ENCODE data around the gene APPL1. TPM values are rescaled to one million over a fixed set of nuclear protein-coding genes. Genes with fewer than 3 reads are reported as not detected.

APPL1 gene
- total and polyA plus RNA-seq, 8 donors = 8.7 to 46.1 (median 35.6) TPM

DNA sequence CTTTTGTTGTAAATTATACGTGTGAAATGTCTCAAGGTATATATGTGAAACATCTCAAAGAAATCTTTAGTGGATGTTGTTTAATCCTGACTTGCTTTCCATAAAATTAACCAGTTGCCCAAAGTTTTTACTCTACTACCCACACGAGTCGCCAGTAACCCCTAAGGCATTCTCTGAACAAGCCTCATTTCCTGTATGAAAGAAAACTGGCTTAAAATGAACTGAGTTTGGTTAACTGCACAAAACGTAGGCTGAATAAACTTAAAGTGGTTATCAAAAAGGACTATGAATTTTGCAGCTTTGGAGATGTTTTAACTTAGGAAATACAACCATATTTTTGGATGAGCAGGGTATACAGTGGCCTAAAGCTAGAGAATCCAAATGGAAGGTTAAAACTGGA lies 2.7 kb upstream of the APPL1 start:
- no peaks in the 10 kb centered on the region for H3K9me3 ChIP-seq
- FAIRE-seq = no peak
- no peak overlapping the region for H3K27ac ChIP-seq
- WGBS, 2 donors = 84 to 85% methylated on average over 4 of the region's 4 CpGs
- no peaks in the 10 kb centered on the region for H3K27me3 ChIP-seq
- intact Hi-C loops (cut with DNase I) = loop anchor here in 2 of 3 donors (10.0 kb wide), 2 partner anchors 120 to 130 kb away; no protein-coding TSS in a partner anchor
- no peak for ATAC-seq
- TF ChIP-seq, protein P1, sequence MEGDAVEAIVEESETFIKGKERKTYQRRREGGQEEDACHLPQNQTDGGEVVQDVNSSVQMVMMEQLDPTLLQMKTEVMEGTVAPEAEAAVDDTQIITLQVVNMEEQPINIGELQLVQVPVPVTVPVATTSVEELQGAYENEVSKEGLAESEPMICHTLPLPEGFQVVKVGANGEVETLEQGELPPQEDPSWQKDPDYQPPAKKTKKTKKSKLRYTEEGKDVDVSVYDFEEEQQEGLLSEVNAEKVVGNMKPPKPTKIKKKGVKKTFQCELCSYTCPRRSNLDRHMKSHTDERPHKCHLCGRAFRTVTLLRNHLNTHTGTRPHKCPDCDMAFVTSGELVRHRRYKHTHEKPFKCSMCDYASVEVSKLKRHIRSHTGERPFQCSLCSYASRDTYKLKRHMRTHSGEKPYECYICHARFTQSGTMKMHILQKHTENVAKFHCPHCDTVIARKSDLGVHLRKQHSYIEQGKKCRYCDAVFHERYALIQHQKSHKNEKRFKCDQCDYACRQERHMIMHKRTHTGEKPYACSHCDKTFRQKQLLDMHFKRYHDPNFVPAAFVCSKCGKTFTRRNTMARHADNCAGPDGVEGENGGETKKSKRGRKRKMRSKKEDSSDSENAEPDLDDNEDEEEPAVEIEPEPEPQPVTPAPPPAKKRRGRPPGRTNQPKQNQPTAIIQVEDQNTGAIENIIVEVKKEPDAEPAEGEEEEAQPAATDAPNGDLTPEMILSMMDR (IDR thresholded peaks at IDR 0.05) = no peak
- DNase-seq = no peak
- H3K4me1 ChIP-seq = peaks cover 6 to 25% (median 22%) of the 10 kb centered on the region in 3 donors
- H3K4me3 ChIP-seq = no peak overlapping the region
- no peaks in the 10 kb centered on the region for H3K36me3 ChIP-seq

- Histone ChIP-seq H3K27ac (peak overlapping the region; percentile 91 to 97 (median 94)), H3K36me3 (no peaks in the 10 kb centered on the region), H3K27me3 (no peaks in the 10 kb centered on the region), H3K4me1 (peaks cover 8 to 34% (median 29%) of the 10 kb centered on the region in 3 donors), H3K4me3 (no peak overlapping the region), H3K9me3 (no peaks in the 10 kb centered on the region)
- 17 to 21% methylated on average over 2 of the region's 2 CpGs for WGBS, 2 donors
- intact Hi-C loops (cut with DNase I) = loop anchor here in 2 of 3 donors (10.0 kb wide), 2 partner anchors 121 to 131 kb away; no protein-coding TSS in a partner anchor
- TF ChIP-seq, protein P1 (IDR thresholded peaks at IDR 0.05) = no peak
- ATAC-seq (no peak), FAIRE-seq (no peak), DNase-seq (no peak)
Observed at GRCh38 chr3:57226176-57226575, 1.4 kb upstream of the APPL1 start.

GRCh38 chr3:57227930-57228751 lies 612 bp downstream of the APPL1 start:
- WGBS, 2 donors = 0% methylated on average over 50 to 70 of the region's 70 CpGs
- peak; percentile 34 to 78 (median 52) for DNase-seq
- peak; percentile 62 to 71 (median 66) for ATAC-seq
- Histone ChIP-seq H3K36me3 (no peaks in the 10 kb centered on the region), H3K4me1 (peaks cover 8 to 34% (median 29%) of the 10 kb centered on the region in 3 donors), H3K4me3 (peak overlapping the region; percentile 57 to 89 (median 70)), H3K27ac (peak overlapping the region; percentile 91 to 97 (median 94)), H3K9me3 (no peaks in the 10 kb centered on the region), H3K27me3 (no peaks in the 10 kb centered on the region)
- TF ChIP-seq, protein P1 (IDR thresholded peaks at IDR 0.05) = no peak
- intact Hi-C loops (cut with DNase I) = loop anchor here in 2 of 3 donors (10.0 kb wide), 2 partner anchors 123 to 133 kb away; no protein-coding TSS in a partner anchor
- FAIRE-seq = no peak

DNA sequence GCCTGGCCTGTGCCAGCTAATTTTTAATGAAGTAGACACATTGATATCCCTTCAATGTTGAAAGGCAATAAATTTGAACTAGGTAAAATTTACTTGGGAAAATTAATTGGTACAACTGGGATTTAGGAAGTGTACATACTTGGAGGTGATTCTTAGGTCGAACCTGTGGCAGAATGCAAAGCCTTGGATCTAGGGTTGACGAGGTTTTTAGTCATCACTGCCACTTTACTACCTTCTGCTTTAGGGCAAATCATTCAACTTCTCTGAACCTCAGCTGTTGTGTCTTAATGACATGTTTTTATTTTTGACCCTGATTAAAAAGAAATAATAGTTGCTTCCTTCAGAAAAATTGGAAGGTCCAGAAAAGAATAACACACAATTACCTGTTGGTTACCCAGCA lies 2.5 kb downstream of the APPL1 start:
- intact Hi-C loops (cut with DNase I) = no loop called here
- Histone ChIP-seq H3K4me1 (peaks cover 8 to 34% (median 29%) of the 10 kb centered on the region in 3 donors), H3K36me3 (no peaks in the 10 kb centered on the region), H3K4me3 (peak overlapping the region in 1 of 4 donors; percentile 89), H3K27ac (peak overlapping the region in 1 of 4 donors; percentile 97), H3K27me3 (no peaks in the 10 kb centered on the region), H3K9me3 (no peaks in the 10 kb centered on the region)
- ATAC-seq (no peak), DNase-seq (no peak), FAIRE-seq (no peak)
- 66 to 68% methylated on average over 2 of the region's 2 CpGs for WGBS, 2 donors
- TF ChIP-seq, protein P1 (IDR thresholded peaks at IDR 0.05) = no peak

All from pancreas (tissue), 10 donors.